ENCODE data around the gene INO80. TPM values are rescaled to one million over a fixed set of nuclear protein-coding genes. Genes with fewer than 3 reads are reported as not detected.

INO80 gene
- total and polyA plus RNA-seq, 2 donors (not counting 1 experiment from before 2014, with no cell fraction given): 5.7 to 34.0 TPM

GRCh38 chr15:40941528-40942336, 174.3 kb downstream of the INO80 start:
- Histone ChIP-seq H3K4me2 (ENCODE audit: extremely low read depth, insufficient read depth, low read length) (peak overlapping the region; percentile 92), H4K20me1 (ENCODE audit: control insufficient read depth, extremely low read depth, insufficient read depth, low read length) (no peaks in the 10 kb centered on the region), H3K9me3 (ENCODE audit: control insufficient read depth, insufficient read depth, low read depth, low read length) (no peaks in the 10 kb centered on the region), H2AFZ (ENCODE audit: low read length) (peak overlapping the region; percentile 74), H3K27ac (ENCODE audit: insufficient read depth, low read length) (peak overlapping the region; percentile 78), H3K36me3 (ENCODE audit: control insufficient read depth, insufficient read depth, low read length) (no peaks in the 10 kb centered on the region), H3K4me1 (ENCODE audit: control insufficient read depth, extremely low read depth, insufficient read depth, low read length) (peaks cover 24% of the 10 kb centered on the region), H3K79me2 (ENCODE audit: control insufficient read depth, insufficient read depth, low read length) (no peaks in the 10 kb centered on the region), H3K9ac (ENCODE audit: insufficient read depth, low read length) (peak overlapping the region; percentile 72), H3K27me3 (ENCODE audit: control insufficient read depth, insufficient read depth, low read length) (no peaks in the 10 kb centered on the region), H3K4me3 (replicated peaks in 1 of 4; ENCODE audit: control extremely low read depth in 1 of 4, insufficient read depth in 1 of 4, low read depth in 3 of 4, low read length in 4 of 4) (peak overlapping the region; percentile 30 to 60 (median 50))
- DNase-seq (ENCODE audit: low read depth in 2 of 2): peak; percentile 68 to 70
- no peak for TF ChIP-seq EZH2 (IDR thresholded peaks at IDR 0.05; ENCODE audit: low read length, missing control alignments)
- TF ChIP-seq, protein P1, sequence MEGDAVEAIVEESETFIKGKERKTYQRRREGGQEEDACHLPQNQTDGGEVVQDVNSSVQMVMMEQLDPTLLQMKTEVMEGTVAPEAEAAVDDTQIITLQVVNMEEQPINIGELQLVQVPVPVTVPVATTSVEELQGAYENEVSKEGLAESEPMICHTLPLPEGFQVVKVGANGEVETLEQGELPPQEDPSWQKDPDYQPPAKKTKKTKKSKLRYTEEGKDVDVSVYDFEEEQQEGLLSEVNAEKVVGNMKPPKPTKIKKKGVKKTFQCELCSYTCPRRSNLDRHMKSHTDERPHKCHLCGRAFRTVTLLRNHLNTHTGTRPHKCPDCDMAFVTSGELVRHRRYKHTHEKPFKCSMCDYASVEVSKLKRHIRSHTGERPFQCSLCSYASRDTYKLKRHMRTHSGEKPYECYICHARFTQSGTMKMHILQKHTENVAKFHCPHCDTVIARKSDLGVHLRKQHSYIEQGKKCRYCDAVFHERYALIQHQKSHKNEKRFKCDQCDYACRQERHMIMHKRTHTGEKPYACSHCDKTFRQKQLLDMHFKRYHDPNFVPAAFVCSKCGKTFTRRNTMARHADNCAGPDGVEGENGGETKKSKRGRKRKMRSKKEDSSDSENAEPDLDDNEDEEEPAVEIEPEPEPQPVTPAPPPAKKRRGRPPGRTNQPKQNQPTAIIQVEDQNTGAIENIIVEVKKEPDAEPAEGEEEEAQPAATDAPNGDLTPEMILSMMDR (conservative IDR thresholded peaks at IDR 0.05 in 1 of 2, IDR thresholded peaks at IDR 0.05 in 1 of 2; ENCODE audit: low read depth in 1 of 2, low read length in 2 of 2): peak; percentile 19 to 20

- H3K4me2 ChIP-seq (ENCODE audit: extremely low read depth, insufficient read depth, low read length): peak overlapping the region; percentile 71
- H3K36me3 ChIP-seq (ENCODE audit: control insufficient read depth, insufficient read depth, low read length): no peaks in the 10 kb centered on the region
- no peaks in the 10 kb centered on the region for H3K79me2 ChIP-seq (ENCODE audit: control insufficient read depth, insufficient read depth, low read length)
- peak overlapping the region; percentile 72 for H3K9ac ChIP-seq (ENCODE audit: insufficient read depth, low read length)
- no peaks in the 10 kb centered on the region for H4K20me1 ChIP-seq (ENCODE audit: control insufficient read depth, extremely low read depth, insufficient read depth, low read length)
- TF ChIP-seq, protein P1 (conservative IDR thresholded peaks at IDR 0.05 in 1 of 2, IDR thresholded peaks at IDR 0.05 in 1 of 2; ENCODE audit: low read depth in 1 of 2, low read length in 2 of 2): no peak
- no peak for TF ChIP-seq EZH2 (IDR thresholded peaks at IDR 0.05; ENCODE audit: low read length, missing control alignments)
- peaks cover 24% of the 10 kb centered on the region for H3K4me1 ChIP-seq (ENCODE audit: control insufficient read depth, extremely low read depth, insufficient read depth, low read length)
- no peaks in the 10 kb centered on the region for H3K27me3 ChIP-seq (ENCODE audit: control insufficient read depth, insufficient read depth, low read length)
- H3K9me3 ChIP-seq (ENCODE audit: control insufficient read depth, insufficient read depth, low read depth, low read length): no peaks in the 10 kb centered on the region
- DNase-seq (ENCODE audit: low read depth in 2 of 2): no peak
- H3K4me3 ChIP-seq (replicated peaks in 1 of 4; ENCODE audit: control extremely low read depth in 1 of 4, insufficient read depth in 1 of 4, low read depth in 3 of 4, low read length in 4 of 4): peak overlapping the region in 2 of 4 experiments; percentile 31 to 60
- peak overlapping the region; percentile 68 for H2AFZ ChIP-seq (ENCODE audit: low read length)
- H3K27ac ChIP-seq (ENCODE audit: insufficient read depth, low read length): peak overlapping the region; percentile 74
These were observed 175.0 kb downstream of the INO80 start for GRCh38 chr15:40941068-40941527.

DNA sequence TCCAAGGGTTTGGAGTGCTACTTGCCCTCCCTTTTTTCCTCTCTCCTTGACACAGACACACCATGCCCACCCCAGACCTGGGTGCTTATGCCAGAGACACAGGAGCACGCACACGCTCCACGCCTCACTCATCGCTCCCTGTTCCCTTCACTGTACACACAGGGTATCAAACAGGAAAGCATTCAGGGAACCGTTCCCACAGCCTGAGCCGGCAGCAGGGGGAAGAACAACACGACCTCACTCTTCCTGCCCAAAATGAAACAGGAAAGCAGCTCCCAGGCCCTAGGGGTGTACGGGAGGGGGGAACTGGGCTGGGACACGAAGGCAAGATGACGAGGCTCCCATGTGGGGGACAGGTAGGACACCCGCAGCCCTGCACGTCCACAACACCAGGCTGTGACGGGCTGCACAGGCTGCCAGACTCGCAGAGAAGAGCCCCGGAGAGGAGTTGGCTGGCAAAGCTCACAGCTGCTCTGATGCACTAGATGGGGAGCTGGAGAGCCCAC, 175.7 kb downstream of the INO80 start:
- peaks cover 24% of the 10 kb centered on the region for H3K4me1 ChIP-seq (ENCODE audit: control insufficient read depth, extremely low read depth, insufficient read depth, low read length)
- H4K20me1 ChIP-seq (ENCODE audit: control insufficient read depth, extremely low read depth, insufficient read depth, low read length): no peaks in the 10 kb centered on the region
- H3K27me3 ChIP-seq (ENCODE audit: control insufficient read depth, insufficient read depth, low read length): no peaks in the 10 kb centered on the region
- H3K9me3 ChIP-seq (ENCODE audit: control insufficient read depth, insufficient read depth, low read depth, low read length): no peaks in the 10 kb centered on the region
- no peaks in the 10 kb centered on the region for H3K36me3 ChIP-seq (ENCODE audit: control insufficient read depth, insufficient read depth, low read length)
- peak overlapping the region; percentile 16 for H3K9ac ChIP-seq (ENCODE audit: insufficient read depth, low read length)
- peak overlapping the region; percentile 81 for H2AFZ ChIP-seq (ENCODE audit: low read length)
- H3K4me3 ChIP-seq (replicated peaks in 1 of 4; ENCODE audit: control extremely low read depth in 1 of 4, insufficient read depth in 1 of 4, low read depth in 3 of 4, low read length in 4 of 4): no peak overlapping the region
- no peak overlapping the region for H3K27ac ChIP-seq (ENCODE audit: insufficient read depth, low read length)
- TF ChIP-seq, protein P1 (conservative IDR thresholded peaks at IDR 0.05 in 1 of 2, IDR thresholded peaks at IDR 0.05 in 1 of 2; ENCODE audit: low read depth in 1 of 2, low read length in 2 of 2): no peak
- no peak for TF ChIP-seq EZH2 (IDR thresholded peaks at IDR 0.05; ENCODE audit: low read length, missing control alignments)
- no peak overlapping the region for H3K4me2 ChIP-seq (ENCODE audit: extremely low read depth, insufficient read depth, low read length)
- H3K79me2 ChIP-seq (ENCODE audit: control insufficient read depth, insufficient read depth, low read length): no peaks in the 10 kb centered on the region
- DNase-seq (ENCODE audit: low read depth in 2 of 2): no peak

Measured in fibroblast of lung (primary cell).